DND-41 (cell line): Measurements from ENCODE around the gene TSC2.

Source experiments
- ATAC-seq: fragments of 200-7000 bp; cut with Tn5 transposase; 3 replicates; pipeline ENCODE4 v1.9.1; 2021; ENCODE audit warnings: low read depth; ENCODE audit not compliant: insufficient read depth
- DNase-seq: peaks from one replicate; pipeline ENCODE4 v3.0.0-alpha.2; 2020
- H2AFZ ChIP-seq: 2 replicates; pipeline ENCODE4 v1.6.0; 2012; ENCODE audit warnings: low read depth, low read length
- H3K27ac ChIP-seq: 2 replicates; pipeline ENCODE4 v1.5.1; 2012; ENCODE audit warnings: low read length, inconsistent platforms
- H3K27me3 ChIP-seq: fragments of 200-600 bp; sonication (generic); 2 replicates; pipeline ENCODE4 v1.6.0; 2012; ENCODE audit warnings: low read length, mild to moderate bottlenecking, inconsistent platforms; ENCODE audit not compliant: insufficient read depth, poor library complexity
- H3K36me3 ChIP-seq: 2 replicates; pipeline ENCODE4 v1.5.1; 2012; ENCODE audit warnings: low read length, inconsistent platforms; ENCODE audit not compliant: insufficient read depth
- H3K4me1 ChIP-seq: 2 replicates; pipeline ENCODE4 v1.5.1; 2012; ENCODE audit warnings: mild to moderate bottlenecking, low read length; ENCODE audit not compliant: insufficient read depth
- H3K4me2 ChIP-seq: 2 replicates; pipeline ENCODE4 v1.6.0; 2012; ENCODE audit warnings: mild to moderate bottlenecking, moderate library complexity, low read length, inconsistent platforms; ENCODE audit not compliant: insufficient read depth
- H3K4me3 ChIP-seq, 2 experiments: fragments of 200-600 bp in 1 of 2; shearing (Covaris generic) in 1 of 2; 2 replicates each; pipeline ENCODE4 v1.5.1; 2012 to 2016; ENCODE audit warnings: inconsistent platforms in 2 of 2, low read length in 2 of 2, mild to moderate bottlenecking in 2 of 2, low read depth in 1 of 2, moderate library complexity in 1 of 2
- H3K79me2 ChIP-seq: 2 replicates; pipeline ENCODE4 v1.6.0; 2012; ENCODE audit warnings: low read length, inconsistent platforms; ENCODE audit not compliant: insufficient read depth
- H3K9ac ChIP-seq: 2 replicates; pipeline ENCODE4 v1.6.0; 2012; ENCODE audit warnings: low read depth, mild to moderate bottlenecking, inconsistent platforms, low read length, moderate library complexity
- H3K9me3 ChIP-seq: 2 replicates; pipeline ENCODE4 v1.5.1; 2012; ENCODE audit warnings: low read length, moderate library complexity, mild to moderate bottlenecking, inconsistent platforms; ENCODE audit not compliant: insufficient read depth, severe bottlenecking
- H4K20me1 ChIP-seq: 2 replicates; pipeline ENCODE4 v1.6.0; 2012; ENCODE audit warnings: low read length; ENCODE audit not compliant: insufficient read depth
- EZH2 ChIP-seq: IDR thresholded peaks from 3 replicates; pipeline ENCODE4 v1.6.1; 2012; ENCODE audit warnings: borderline replicate concordance, low read depth, mild to moderate bottlenecking, moderate library complexity, low read length, inconsistent platforms; ENCODE audit not compliant: severe bottlenecking
- TF ChIP-seq, protein P1 (sequence below): IDR thresholded peaks from 2 replicates; pipeline ENCODE4 v1.5.1; 2012; ENCODE audit warnings: borderline replicate concordance, low read length, moderate library complexity, mild to moderate bottlenecking; ENCODE audit not compliant: poor library complexity, severe bottlenecking; ENCODE audit errors: extremely low read depth

Gene TSC2

DNA sequence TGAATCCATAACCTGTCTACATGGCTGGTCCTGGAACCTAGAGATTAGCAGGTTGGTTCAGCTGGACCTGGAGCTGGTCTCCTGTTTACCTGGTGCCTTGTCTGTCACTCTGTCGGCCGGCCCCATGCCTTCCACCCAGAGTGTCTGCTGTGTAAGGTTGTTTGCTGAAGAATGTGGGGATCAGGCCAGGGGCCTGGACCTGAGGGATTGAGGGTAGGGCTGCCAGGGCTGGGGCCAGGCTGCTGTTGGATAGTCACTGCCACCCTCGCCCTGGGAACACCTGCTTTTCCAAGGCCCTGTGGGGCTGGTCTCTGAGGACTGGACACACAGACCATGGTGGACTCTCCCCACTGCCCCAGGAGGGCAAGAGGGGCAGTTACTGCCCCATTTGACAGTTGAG lies 19.6 kb upstream of the TSC2 start:
- Histone ChIP-seq H4K20me1 (peaks cover 10% of the 10 kb centered on the region), H3K79me2 (no peaks in the 10 kb centered on the region), H3K9ac (no peak overlapping the region), H3K27me3 (peaks cover 33% of the 10 kb centered on the region), H3K4me1 (peaks cover 11% of the 10 kb centered on the region), H2AFZ (no peak overlapping the region), H3K27ac (no peak overlapping the region), H3K36me3 (no peaks in the 10 kb centered on the region), H3K4me3 (no peak overlapping the region), H3K9me3 (no peaks in the 10 kb centered on the region), H3K4me2 (no peak overlapping the region)
- TF ChIP-seq, protein P1, sequence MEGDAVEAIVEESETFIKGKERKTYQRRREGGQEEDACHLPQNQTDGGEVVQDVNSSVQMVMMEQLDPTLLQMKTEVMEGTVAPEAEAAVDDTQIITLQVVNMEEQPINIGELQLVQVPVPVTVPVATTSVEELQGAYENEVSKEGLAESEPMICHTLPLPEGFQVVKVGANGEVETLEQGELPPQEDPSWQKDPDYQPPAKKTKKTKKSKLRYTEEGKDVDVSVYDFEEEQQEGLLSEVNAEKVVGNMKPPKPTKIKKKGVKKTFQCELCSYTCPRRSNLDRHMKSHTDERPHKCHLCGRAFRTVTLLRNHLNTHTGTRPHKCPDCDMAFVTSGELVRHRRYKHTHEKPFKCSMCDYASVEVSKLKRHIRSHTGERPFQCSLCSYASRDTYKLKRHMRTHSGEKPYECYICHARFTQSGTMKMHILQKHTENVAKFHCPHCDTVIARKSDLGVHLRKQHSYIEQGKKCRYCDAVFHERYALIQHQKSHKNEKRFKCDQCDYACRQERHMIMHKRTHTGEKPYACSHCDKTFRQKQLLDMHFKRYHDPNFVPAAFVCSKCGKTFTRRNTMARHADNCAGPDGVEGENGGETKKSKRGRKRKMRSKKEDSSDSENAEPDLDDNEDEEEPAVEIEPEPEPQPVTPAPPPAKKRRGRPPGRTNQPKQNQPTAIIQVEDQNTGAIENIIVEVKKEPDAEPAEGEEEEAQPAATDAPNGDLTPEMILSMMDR = no peak
- no peak for TF ChIP-seq EZH2
- DNase-seq (no peak), ATAC-seq (no peak)

DNA sequence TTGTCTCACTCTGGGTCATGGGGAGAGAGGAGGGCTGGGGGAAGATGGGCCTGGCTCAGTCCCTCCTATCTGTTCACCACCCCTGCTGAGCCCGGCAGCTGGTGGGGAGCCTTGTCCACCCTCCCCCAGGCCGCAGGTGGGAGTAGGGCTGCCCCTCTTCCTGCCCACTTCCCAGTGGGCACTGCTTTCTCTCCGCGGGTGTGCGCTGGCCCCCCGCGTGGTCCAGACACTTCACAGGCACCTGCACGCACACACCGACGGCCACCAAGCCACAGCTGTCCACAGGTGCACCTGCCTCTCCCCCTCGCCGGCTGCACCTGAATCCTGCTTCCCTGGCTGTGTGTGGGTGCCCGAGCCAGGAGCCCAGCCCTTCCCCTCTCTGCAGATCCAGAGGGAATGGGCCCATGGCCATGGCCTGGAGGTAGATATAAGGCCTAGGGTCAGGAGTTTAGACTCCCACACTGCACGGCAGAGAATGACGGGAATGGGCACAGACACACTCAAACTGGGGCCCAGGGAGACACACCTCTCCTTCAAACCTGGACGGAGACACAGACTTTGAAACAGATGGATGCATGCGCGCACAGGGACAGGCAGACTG lies 19.1 kb upstream of the TSC2 start:
- ATAC-seq (no peak), DNase-seq (no peak)
- no peaks in the 10 kb centered on the region for H3K79me2 ChIP-seq
- H3K4me3 ChIP-seq = no peak overlapping the region
- no peak overlapping the region for H3K27ac ChIP-seq
- no peak overlapping the region for H2AFZ ChIP-seq
- peaks cover 10% of the 10 kb centered on the region for H4K20me1 ChIP-seq
- TF ChIP-seq, protein P1 = no peak
- TF ChIP-seq EZH2 = no peak
- H3K9ac ChIP-seq = no peak overlapping the region
- H3K4me2 ChIP-seq = no peak overlapping the region
- H3K27me3 ChIP-seq = peaks cover 33% of the 10 kb centered on the region
- no peaks in the 10 kb centered on the region for H3K9me3 ChIP-seq
- H3K4me1 ChIP-seq = peaks cover 6% of the 10 kb centered on the region
- no peaks in the 10 kb centered on the region for H3K36me3 ChIP-seq

DNA sequence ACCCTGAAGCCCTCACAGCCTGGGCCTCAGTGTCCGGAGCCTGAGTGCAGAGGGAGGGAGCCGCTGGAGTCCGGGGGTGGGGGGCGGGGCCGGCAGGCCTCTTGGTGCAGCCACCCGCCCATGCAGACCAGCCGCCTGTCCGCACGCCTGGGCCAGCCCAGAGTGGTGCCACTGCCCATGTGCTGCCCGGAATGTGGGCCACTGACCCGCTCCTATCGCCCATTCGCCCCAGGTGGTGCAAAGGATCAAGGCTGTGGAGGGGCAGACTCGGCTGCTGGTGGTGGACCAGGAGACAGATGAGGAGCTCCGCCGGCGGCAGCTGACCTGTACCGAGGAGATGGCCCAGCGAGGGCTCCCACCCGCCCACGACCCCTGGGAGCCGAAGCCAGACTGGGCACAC lies 18.4 kb upstream of the TSC2 start:
- no peak overlapping the region for H3K4me3 ChIP-seq
- peaks cover 33% of the 10 kb centered on the region for H3K27me3 ChIP-seq
- TF ChIP-seq EZH2 = no peak
- TF ChIP-seq, protein P1 = no peak
- H3K36me3 ChIP-seq = no peaks in the 10 kb centered on the region
- no peak overlapping the region for H3K4me2 ChIP-seq
- peaks cover 10% of the 10 kb centered on the region for H4K20me1 ChIP-seq
- peaks cover 2% of the 10 kb centered on the region; the same call in 1 of the 2 replicates for H3K4me1 ChIP-seq
- H3K9me3 ChIP-seq = no peaks in the 10 kb centered on the region
- H2AFZ ChIP-seq = no peak overlapping the region
- no peak overlapping the region for H3K9ac ChIP-seq
- ATAC-seq = no peak
- DNase-seq = no peak
- no peak overlapping the region for H3K27ac ChIP-seq
- no peaks in the 10 kb centered on the region for H3K79me2 ChIP-seq
